ENCODE results near the gene UBXN2A.
"Not testable (repeated sequence)": the region's sequence is repeated elsewhere in the genome, so short reads cannot be mapped to it uniquely, and the experiment has no call there.

UBXN2A gene

DNA sequence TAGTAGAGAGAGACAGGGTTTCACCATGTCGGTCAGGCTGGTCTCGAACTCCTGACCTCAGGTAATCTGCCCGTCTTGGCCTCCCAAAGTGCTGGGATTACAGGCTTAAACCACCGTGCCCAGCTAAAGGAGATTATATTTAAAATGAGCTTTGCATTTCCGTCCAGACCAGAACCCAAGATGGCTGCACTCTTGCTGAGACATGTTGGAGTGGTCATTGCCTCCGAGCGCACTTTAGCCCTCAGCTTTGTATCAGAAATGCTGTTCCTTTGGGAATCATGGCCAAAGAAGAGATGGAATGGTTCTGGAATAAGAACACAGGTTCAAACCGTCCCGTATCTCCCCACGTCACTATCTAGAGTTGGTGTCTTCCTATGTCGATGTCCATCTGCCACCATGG, 3.4 kb downstream of the UBXN2A start:
- no peak for DNase-seq

DNA sequence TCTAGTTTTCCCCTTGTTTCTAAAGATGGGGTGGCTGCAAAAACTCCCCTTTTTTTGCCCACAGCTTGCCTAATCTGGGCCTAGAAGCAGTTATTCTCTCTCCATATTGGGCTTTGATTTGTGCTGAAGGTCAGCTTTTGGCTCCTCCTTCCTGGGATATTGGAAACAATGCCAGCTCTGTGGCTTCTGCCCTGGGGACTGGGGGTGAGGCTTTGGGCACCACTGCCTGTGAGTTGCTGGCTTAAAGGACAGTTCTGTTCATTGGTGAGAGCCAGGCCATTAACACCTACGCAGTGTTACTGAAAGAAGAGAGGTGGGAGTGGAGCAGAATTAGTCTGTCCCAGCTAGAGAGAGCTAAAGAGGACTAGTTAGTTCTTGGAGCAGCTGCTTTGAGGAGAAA, 4.3 kb downstream of the UBXN2A start:
- DNase-seq = no peak

DNA sequence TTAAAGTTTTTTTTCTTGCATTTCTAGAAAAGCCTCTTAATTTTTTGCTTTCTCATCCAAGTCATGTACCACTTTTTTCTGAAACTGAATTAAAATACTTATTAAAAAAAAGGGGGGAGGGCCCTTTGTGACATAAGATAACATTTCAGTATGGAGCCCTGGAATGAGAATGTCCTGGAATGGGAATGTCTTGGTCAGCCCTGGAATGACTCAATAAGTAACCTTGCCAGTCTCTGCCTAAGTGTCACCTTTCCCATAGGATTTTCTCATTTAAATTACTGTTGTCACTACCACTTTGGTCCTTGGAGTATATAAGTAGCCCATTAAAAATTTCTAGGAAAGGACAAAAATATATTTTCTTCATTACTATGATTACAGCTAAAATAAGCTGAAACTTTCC, 4.7 kb downstream of the UBXN2A start:
- no peak for DNase-seq

DNA sequence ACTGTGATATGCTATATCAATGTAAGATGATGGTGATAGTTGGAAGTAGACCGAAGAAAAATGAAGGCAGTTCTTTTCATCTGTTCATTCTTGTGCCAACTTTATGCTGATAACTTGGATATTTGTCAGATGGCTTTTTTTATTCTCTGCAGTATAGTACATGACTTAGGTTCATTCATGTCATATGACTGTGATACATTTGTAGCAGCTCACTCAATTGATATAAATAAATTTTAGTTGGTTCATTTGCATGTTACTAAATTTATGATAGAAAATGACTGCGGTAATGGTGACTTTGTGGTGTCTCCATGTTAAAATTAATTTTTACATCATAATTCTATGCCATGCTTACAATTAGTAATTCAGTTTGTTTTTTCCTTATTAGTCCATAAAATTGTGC, 7.1 kb downstream of the UBXN2A start:
- DNase-seq = no peak

DNA sequence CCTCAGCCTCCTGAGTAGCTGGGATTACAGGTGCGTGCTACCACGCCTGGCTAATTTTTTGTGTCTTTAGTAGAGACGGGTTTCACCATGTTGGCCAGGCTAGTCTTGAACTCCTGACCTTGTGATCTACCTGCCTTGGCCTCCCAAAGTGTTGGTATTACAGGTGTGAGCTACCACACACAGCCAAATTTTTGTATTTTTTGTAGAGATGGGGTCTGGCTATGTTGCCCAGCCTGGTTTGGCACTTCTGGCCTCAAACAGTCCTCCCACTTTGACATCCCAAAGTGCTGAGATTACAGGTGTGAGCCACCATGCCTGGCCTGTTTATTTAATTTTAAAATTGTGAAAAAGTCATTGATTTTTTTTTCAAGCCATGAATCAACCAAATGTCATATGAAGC, 12.3 kb downstream of the UBXN2A start:
- not testable (repeated sequence) for DNase-seq

DNA sequence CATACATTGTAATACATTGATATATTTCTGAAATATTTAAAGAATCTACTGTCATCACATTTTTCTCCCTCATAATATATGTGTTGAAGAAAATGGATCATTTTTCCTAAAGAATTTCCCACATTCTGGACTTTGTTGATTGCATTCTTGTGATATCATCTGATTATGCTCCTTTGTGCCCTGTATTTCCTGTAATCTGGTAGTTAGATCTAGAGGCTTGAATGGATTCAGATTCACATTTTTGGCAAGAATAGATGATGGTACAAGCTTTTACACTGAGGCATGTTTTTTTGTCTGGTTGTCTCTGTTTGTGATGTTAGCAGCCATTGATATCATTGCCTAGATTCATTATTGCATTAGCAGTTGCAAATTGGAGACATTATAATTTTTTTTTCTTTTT, 13.4 kb downstream of the UBXN2A start:
- DNase-seq = no peak

DNA sequence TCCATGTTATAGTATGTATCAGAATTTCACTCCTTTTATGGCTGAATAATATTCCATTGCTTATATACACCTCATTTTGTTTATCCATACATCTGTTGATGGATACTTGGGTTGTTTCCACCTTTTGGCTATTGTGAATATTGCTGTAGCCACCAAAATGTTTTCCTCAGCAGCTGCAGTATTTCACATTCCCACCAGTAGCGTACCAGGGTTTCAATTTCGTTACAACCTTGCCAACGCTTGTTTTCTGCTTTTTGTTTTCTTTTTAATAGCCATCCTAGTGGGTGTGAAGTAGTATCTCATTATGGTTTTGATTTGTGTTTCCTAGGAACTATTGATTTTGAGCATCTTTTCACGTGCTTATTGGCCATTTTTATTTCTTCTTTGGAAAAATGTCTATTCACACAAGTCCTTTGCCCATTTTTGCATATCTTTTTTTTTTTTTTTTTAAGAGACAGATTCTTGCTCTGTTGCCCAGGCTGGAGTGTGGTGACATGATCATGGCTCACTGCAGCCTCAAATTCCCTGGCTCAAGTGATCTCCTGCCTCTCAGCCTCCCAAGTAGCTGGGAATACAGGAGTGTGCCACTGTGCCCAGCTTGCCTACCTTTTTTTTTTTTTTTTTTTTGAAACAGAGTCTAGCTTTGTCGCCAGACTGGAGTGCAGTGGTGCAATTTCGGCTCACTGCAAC, 14.2 kb downstream of the UBXN2A start:
- no peak for DNase-seq

DNA sequence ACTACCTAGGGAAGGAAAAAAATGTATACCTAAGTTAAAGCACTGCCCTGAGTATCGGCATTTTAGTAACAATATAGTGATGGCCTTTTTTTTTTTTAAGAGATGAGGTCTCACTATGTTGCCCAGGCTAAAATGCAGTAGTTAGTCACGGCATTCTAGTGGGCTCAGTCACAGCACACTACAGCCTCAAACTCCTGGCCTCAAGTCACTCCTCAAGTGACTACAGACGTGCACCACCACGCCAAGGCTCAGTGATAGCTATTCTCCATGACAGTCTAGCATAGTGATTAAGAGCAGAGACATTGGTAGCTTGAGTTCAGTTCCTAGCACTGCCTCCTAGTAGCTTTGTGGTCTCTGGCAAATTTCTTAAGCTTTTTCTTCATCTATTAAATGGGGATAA, 27.6 kb downstream of the UBXN2A start:
- DNase-seq = no peak

DNA sequence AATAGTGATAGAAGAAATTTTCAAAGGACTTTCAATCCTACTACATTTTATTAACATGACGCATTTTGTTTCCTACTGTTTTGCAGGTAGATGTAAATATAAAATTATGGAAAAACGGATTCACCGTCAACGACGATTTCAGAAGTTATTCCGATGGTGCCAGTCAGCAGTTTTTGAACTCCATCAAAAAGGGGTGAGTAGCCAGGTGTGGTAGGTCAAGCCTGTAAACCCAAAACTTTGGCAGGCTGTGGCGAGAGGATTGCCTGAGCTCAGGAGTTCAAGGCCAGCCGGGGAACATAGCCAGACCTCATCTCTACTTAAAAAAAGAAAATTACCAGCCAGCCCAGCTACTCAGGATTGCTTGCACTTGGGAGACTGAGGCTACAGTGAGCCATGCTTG, 36.6 kb downstream of the UBXN2A start:
- no peak for DNase-seq

DNA sequence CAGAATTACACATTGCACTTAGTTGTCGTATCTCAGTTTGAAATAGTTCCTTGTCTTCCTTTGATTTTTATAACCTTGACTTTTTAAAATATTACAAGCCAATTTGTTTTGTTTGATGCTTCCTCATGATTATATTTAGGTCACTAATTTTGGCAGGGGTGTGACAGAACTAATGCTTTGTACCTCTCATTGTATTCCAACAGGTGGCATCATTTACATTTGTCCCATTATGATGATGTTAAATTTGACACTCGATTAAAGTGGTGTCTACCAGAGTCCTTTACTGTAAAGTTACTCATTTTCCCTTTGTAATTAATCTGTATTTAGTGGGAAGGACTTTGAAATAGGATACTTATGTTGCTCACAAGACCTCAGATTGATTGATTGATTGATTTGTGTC, 48.1 kb downstream of the UBXN2A start:
- peak; percentile 29 for DNase-seq

DNA sequence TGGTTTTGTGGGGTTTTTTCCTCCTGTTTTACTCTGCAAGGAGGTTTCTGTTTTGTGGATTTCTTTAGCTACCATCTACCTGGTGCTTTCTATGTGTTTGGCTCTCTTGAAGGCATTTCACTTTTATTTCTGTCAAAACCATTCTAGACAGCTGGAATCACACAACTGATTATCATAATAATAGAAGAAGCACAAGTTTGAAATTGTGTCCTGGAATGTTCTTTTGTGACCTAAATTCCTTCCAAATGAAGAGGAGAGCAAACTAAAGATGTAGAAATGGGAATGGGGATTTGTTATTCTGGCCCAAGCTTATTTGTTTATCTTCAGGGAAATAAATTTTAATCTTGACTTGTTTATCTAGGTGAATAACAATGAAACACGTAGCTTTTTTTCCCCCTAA, 52.7 kb downstream of the UBXN2A start:
- no peak for DNase-seq

DNA sequence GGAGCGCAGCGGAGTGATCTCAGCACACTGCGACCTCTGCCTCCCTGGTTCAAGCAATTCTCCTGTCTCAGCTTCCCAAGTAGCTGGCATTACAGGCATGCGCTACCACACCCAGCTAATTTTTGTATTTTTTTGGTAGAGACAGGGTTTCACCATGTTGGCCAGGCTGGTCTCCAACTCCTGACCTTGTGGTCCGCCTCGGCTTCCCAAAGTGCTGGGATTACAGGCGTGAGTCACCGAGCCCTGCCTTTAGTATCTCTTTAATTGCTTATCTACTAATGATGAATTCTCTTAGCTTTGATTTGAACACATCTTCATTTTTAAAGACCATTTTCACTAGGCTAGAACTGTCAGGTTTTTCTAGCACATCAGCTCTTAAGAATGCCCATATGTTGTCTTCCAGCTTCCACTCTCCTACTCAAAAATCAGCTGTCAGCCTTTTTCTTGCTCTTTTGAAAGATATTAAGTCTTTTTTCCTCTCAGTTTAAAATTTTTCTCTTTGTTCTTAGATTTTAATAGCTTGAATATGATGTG, 53.5 kb downstream of the UBXN2A start:
- no peak for DNase-seq

DNA sequence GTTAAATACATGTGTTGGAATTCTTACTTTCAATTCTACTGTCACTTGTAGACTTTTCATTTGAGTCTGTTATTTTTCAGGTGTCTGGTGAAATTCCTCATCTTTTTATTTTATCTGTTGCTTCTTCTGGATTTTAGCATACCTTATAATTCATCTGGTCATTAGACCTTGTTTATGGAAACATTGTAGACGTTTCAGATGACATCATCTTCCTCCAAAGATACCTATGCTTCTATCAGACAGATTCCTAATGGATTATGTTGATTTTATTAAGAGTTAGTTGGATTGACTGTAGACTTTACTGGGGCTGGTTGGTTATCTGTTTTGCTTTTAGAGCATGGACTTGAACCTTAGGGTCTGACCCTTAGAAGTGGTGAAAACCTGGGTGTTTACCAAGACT, 54.3 kb downstream of the UBXN2A start:
- DNase-seq = no peak

DNA sequence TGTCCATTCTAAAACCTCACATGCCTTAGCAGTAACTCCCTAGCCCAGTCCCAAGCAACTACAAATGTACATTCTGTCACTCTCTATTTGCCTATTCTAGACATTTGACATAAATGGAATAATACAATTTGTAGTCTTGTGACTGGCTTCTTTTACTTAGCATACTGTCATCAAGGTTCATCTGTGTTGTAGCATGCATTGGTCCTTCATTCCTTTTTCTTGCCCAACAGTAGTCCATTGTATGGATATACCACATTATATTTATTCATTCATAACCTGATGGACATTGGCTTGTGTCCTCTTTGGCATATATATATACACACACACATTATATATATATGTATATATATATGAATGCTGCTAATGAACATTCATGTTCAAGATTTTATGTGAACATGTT, 67.4 kb downstream of the UBXN2A start:
- no peak for DNase-seq

DNA sequence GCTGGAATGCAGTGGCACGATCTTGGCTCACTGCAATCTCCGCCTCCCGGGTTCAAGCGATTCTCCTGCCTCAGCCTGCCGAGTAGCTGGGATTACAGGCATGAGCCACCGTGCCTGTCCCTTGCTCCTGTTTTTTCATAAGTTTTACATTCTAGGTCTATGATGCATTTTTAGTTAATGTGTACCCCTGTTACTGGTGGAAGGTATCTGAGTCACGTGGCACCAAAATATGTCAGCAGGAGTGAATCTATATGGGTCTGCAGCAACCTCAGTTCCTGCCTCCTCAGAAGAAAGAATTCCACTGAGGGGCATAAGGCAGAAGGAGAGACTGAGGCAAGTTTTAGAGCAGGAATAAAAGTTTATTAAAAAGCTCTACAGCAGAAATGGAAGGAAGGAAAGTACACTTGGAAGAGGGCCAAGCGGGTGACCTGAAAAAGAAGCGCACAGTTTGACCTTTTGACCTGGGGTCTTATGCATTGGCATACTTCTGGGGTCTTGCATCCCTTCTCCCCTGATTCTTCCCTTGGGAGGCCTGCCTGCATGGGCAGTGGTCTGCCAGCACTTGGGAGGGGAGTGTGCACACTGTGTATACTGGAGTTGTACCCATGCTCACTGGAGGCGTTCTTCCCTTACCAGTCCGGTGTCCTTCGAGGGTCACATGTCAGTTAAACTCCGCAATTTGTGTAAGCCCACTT, 68.6 kb downstream of the UBXN2A start:
- DNase-seq = no peak

DNA sequence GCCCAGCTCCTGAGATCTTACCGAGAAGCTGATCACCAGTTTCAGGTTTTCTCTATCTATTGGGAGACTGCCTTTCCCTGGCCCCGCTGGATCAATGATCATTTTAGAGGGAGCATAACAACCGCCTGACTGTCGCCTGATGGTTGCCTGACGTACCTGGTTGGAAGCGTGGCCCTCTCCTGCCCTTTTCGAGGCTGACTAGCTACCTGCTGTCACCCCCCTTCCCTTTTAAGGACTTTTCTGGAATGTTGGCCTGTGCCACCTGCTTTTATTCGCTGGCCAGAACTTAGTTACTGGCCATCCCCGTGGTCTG, 69.1 kb downstream of the UBXN2A start:
- no peak for DNase-seq

DNA sequence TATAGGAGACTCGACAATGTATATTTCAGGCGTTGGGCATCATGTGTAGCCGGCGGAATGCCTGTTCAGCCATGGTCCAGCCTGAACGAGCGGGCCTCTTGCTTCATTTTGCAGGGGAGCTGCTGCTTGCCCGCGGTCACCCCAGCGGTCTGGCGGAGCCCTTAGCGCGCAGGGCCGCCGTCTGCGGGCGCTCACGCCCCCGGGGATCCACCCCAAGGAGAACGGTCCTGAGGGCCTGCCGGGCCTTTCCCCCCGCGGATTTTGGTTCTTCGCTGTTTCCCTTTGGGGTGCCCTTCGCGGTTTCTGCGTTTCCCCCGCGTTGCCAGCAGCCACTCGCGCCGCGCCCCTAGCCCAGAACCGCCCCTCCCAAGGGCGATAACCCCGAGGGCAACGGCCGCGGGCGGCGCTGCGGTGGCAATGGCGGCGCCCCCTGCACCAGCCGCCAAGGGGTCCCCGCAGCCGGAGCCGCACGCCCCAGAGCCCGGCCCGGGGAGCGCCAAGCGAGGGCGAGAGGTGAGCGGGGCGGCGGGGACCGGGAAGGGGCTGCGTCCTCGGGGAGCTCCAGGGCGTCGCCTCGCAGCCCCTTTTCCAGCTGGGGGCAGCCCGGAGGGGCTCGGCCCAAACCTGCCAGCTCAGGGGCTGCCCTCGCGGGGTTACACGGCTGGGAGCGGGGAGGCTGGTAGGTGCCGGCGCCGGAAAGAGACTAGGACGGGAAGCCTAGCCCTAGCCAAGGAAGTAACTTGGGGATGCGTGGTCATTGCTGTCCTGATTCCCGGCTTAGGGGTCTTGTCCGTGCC, 69.6 kb downstream of the UBXN2A start, which contains the start of gene MFSD2B:
TSS of gene MFSD2B (plus strand) at position 406 of the 797 bp plus-strand sequence. CDS start at position 418, 12 bp downstream.
- no peak for DNase-seq

DNA sequence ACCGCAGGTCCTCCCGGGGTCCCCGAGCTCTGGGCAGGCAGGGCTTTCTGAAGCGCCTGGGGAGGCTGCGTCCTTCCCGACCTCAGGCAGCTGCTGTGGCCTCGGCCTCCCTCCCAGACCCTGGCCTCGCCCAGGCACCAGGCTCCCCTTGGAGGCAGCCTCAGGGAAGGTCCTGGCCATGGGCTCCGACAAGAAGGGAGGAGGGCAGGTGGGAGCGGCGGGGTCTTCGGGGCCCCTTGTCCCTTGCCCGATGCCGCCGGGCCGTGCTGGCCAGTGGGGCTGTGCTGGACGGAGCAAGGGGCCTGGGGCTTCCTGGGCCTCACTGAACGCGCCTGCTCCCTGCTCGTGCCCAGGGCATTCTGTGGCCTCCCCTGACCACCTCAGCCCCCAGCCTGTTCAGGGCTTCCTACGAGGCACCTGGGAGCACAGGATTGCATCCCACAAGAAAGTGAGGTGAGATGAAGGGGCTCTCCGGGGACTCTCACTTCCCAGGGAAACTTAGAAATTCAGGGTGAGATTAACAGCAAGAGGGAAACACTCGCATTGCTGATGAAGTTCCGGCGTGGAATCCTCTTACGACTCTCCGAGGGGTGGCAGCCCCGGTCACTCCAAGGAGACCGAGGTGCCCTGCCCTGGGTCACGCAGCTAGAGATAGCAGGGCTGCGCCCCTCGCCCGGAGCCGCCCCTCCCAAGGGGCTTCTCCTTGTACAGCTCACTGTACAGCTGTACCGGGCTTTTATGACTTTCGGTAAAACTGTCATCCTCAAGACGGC, 70.4 kb downstream of the UBXN2A start:
- DNase-seq = no peak

DNA sequence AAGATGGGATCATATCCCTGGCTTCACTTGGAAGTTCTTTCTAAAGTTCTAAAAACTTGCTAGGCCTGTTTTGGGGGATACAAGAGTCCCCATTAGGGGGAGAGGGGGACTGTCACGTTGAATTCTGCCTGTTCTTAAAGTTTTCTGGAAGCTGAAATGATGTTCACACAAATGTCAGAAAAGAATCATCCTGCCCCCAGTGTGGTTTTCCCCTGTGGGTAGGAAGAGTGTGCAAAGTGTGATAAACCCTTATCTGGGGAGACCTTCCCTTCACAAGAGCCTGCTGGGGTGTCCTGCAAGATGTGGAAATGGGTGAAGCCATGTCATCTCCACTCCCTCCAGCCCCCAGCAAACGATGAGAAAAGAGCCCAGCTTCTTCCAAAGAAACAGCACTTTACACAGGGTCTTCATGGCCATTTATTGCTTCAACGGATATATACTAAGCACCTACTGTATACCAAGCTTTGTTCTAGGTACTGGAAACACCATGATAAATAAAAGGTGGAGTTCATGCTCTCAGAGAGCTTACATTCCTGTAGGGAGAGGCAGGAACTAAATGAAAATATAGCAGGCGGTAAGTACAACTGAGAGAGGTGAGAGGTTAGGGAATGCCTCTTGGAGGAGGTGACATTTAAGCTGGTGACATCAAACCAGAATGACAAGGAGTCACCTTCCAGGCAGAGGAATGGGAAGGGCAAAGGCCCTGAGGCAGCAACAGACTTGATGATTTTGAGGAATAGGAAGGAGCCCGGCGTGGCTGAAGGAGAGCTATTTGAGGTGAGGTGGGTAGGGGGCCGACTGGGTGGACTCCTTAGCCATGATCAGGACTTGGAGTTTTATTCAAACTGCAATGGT, 71.2 kb downstream of the UBXN2A start:
- no peak for DNase-seq

DNA sequence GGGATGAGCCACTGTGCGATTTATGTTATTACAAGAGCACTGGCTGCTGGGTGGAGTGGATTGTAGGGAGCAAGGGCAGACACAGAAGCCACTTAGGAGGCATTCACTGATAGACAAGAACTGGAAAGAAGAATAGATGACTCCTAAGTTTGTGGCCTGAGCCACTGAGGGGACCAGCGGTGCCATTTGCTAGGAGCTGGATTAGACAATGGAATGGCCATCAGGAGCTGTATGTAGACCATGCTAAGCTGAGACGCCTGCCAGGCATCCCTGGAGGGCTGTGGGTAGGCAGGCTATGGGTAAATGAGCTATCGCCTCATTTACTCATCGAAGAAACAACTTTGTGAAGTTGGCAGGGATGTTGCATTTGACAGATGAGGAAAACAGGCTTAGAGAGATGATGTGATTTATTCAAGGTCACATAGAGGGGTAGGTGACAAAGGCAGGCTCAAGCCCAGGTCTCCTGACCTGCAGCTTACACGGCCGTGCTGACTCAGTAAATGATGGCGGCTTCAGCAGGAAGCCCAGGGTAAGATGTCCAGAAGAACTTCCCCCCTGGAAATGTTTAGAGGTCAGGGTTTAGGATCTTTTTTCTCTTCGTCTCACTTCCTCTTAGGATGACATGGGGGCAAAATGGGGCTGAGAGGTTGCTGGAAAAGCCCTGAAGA, 72.4 kb downstream of the UBXN2A start:
- DNase-seq = no peak

DNA sequence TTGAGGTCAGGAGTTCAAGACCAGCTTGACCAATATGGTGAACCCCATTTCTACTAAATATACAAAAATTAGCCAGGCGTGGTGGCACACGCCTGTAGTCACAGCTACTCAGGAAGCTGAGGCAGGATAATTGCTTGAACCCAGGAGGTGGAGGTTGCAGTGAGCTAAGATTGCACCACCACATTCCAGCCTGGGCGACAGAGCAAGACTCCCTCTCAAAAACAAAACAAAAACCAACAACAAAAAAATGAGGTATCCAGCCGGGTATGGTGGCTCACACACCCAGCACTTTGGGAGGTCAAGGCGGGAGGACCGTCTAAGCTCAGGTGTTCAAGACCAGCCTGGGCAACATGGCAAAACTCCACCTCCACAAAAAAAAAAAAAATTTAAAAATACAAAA, 74.6 kb downstream of the UBXN2A start:
- DNase-seq = not testable (repeated sequence)
